HG03457 (cell line): ENCODE results near the gene CD247.
A peak's percentile ranks its signal among the peaks of the same experiment; 100 is the strongest.
"Not testable (repeated sequence)": the region's sequence is repeated elsewhere in the genome, so short reads cannot be mapped to it uniquely, and the experiment has no call there.

Experiments
- ATAC-seq: cut with Tn5 transposase; IDR thresholded peaks from one replicate; pipeline ENCODE4 v1.9.1; 2021; ENCODE audit warnings: moderate number of reproducible peaks; ENCODE audit not compliant: unreplicated experiment

Gene CD247

GRCh38 chr1:167518331-167518700, at the start of gene CD247:
Gene CD247, minus strand, starts transcription at chr1:167518529. Its CDS starts 64 bp downstream, at chr1:167518465.
- no peak for ATAC-seq

- no peak for ATAC-seq
Measured at GRCh38 chr1:167567663-167568062, 49.3 kb upstream of the CD247 start.

GRCh38 chr1:167566766-167567165, 48.4 kb upstream of the CD247 start:
- no peak for ATAC-seq

GRCh38 chr1:167565922-167566321, 47.6 kb upstream of the CD247 start:
- no peak for ATAC-seq

- ATAC-seq: no peak
Measured at GRCh38 chr1:167564612-167565270, 46.4 kb upstream of the CD247 start.

- ATAC-seq: no peak
Measured at GRCh38 chr1:167563579-167564246, 45.4 kb upstream of the CD247 start.

- no peak for ATAC-seq
Measured at GRCh38 chr1:167562702-167563101, 44.4 kb upstream of the CD247 start.

GRCh38 chr1:167561753-167562152, 43.4 kb upstream of the CD247 start:
- ATAC-seq: no peak

GRCh38 chr1:167555971-167556714, 37.8 kb upstream of the CD247 start:
- no peak for ATAC-seq

GRCh38 chr1:167555072-167555471, 36.7 kb upstream of the CD247 start:
- ATAC-seq: not testable (repeated sequence)

GRCh38 chr1:167554028-167554779, 35.9 kb upstream of the CD247 start:
- ATAC-seq: no peak

GRCh38 chr1:167553136-167554027, 35.1 kb upstream of the CD247 start, which contains the start of gene CREG1:
Gene CREG1, minus strand, starts transcription at chr1:167553762.
- peak; percentile 95 for ATAC-seq

GRCh38 chr1:167551362-167551761, 33.0 kb upstream of the CD247 start:
- no peak for ATAC-seq

GRCh38 chr1:167548059-167548932, 30.0 kb upstream of the CD247 start:
- ATAC-seq: no peak

- no peak for ATAC-seq
Measured at GRCh38 chr1:167546935-167547334, 28.6 kb upstream of the CD247 start.

GRCh38 chr1:167545349-167545748, 27.0 kb upstream of the CD247 start:
- ATAC-seq: no peak

- ATAC-seq: no peak
Measured at GRCh38 chr1:167544447-167545093, 26.2 kb upstream of the CD247 start.

- ATAC-seq: no peak
Measured at GRCh38 chr1:167543199-167543990, 25.1 kb upstream of the CD247 start.
